OCI-M2 (cell line): Measurements from ENCODE around the gene RPL3.

Experiments
- DNase-seq: peaks from one replicate; lab custom pipeline; 2025; ENCODE audit not compliant: unreplicated experiment; lab: John Stamatoyannopoulos, UW

The RPL3 gene

GRCh38 chr22:39317775-39318506 is 1.5 kb downstream of the RPL3 start:
- no peak for DNase-seq

GRCh38 chr22:39317084-39317774 is 2.2 kb downstream of the RPL3 start:
- DNase-seq = no peak

DNA sequence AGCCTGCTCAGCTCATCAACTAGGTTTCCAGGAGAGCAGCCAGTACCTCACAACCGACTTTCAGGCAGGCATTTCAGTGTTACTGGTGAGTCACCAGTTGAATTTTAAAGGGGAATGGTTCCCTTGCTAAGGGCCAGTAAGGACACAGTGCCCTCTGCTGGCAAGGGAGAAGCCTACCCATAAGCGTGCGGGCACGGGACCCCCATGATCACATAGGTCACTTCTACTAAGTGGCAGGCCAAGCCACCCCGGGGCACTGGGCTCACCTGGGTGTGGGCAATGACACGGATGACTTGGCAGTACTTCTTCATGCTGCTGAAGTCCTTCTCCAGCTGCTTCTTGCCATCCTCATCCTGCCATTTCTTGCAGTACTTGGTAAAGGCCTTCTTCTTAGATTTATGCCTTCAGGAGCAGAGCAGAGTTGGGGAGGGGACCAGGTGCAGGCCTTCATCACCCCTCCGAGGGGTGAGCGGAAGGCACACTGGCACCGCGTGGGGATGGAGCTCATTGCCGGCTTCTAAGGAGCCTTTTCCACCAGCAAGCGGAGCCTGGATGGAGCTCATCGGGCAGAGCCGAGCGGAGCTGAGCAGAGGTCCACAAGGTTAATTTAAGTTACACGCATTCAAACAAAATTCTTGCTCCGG is 2.9 kb downstream of the RPL3 start:
- no peak for DNase-seq

- DNase-seq = no peak
These were observed 4.0 kb downstream of the RPL3 start for GRCh38 chr22:39315389-39315788.

DNA sequence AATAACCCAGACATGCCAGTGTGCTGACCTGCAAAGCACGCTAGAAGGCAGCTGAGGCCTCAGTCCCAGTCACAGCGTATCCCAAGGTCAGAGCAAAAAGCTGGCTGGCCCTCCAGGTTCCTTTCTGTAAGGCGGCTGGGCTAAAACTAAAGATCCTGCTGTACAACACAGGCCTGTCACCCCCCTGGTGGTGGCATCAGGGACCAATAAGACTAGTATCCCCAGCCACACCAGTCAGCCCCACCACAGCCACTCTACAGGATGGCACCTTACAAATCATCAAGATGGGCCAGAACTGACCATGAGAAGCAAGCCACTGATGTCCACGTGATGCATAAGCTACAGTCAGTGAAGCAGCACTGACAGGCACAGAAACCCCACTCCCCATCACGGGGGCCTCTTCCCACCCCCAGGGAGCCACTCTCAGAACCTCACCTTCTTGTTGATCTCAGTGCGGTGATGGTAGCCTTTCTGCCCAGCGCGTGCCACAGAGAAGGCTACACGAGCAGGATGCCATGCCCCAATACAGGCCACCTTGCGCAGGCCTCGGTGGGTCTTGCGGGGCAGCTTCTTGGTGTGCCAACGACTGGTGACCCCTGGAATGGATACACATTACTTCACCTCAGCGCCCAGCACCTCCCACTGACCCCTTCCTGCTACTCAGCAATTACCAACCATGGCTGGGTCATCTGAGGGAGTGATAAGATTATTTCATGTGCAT is 5.0 kb downstream of the RPL3 start:
- DNase-seq = no peak

DNA sequence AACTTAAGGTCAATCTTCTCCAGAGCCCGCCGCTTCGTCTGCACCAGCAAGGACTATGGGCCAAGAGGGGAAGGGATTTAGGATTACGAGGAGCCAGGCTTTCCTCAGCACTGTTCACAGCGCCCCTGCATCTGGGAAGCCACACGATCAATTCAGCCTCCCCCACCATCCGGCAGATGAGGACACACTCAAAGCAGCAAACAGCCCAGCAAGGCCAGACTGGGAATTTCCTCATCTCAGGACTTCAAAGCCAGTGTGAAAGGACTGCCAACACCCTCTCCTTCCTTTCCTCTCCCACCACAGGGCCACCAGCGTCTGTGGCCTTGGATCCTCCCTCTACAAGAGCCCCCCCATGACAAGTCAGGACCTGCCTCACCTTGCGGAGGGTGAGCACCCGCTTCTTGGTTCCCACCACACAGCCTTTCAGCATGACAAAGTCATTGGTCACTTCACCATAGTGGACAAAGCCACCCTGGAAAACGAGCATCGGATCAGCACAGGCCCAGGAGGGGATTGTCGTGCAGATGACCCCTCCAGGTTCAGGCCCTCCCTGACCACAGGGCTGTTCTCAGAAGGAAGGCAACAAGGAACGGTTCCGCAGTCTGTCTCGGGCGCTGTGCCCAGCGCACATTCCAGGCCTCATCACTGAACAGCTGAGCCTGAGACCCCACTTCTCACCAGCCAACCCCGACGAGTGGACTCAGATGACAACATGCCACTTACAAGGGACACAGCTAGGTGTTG is 6.0 kb downstream of the RPL3 start:
- no peak for DNase-seq

DNA sequence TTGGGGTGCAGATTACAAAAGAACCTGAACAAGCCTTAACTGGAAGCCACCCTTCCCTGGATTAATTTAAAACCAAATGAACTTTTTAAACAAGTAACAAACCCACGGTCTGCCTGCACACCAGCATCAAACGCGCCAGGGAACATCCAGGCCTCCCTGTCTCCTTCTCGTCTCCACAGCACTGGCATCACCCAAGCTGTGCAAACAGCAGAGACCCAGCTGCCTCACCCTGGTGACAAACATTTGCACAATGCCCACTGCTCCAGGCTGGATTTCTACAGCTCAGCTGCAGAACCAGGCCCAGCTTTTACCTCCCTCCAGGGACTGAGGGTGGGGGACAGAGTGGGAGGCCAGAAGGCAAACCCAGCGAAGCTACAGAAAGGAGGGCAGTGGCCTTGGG is 7.0 kb downstream of the RPL3 start:
- no peak for DNase-seq

DNA sequence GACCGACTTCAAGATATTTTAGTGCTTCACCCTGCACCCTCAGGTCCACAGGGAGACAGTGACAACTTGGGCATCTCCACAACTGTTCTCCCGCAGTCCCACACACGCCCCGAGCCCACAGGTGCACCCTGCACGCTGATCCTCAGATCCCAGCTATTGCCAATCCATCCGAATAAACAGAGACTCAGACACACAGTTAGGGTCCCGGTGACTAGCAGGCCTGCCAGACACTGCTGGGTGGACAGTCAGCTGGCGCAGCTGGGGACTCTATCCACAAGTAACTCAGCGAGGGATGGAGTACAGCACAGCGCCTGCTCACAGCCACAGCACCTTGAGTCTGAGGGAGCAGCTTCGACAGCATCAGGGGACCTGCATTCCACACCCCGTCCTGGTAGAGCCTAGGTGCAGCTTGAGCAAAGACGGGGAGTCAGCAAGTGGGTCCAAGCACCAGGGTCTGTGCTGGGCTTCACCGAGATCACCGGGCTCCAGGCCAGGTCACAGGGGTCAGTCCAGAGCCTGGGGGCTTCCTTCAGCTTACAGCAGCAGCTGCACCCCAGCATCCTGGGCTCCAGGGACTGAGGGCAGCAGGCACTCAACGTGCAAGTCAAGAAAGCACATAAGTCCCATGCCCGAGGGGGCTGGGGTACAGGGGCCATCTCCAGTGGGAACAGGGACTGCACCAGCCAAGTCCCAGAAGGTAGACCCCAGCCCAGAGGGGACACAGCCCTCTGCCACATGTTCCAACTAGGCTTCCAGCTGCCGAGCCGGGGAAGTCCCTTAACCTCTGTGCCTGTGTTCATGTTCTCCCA is 7.6 kb downstream of the RPL3 start:
- no peak for DNase-seq

- DNase-seq = no peak
These were observed 9.3 kb downstream of the RPL3 start for GRCh38 chr22:39309881-39310714.

DNA sequence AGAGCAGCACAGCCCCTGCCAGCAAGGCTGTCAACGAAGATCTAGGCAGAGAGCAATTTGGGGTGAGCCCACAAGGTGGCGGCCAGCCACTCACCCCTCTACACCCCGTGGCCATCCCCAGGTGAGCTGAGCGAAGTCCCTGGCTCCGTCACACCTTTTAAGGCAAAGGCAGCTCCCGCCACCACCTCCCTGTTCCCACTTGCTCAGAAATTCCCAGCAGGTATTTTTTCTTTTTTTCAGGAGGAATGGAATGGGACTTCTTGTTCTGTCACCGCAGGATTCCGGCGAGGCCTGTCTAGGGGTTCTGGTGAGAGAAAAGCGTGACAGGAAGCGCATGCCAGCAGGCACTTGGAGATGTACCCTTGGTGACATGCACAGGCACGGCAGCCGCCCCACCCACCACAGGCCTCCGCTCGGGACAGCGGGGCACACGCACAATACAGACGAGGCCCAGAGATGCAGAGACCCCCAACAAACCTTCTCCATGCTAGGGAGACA is 10.0 kb downstream of the RPL3 start:
- DNase-seq = no peak

DNA sequence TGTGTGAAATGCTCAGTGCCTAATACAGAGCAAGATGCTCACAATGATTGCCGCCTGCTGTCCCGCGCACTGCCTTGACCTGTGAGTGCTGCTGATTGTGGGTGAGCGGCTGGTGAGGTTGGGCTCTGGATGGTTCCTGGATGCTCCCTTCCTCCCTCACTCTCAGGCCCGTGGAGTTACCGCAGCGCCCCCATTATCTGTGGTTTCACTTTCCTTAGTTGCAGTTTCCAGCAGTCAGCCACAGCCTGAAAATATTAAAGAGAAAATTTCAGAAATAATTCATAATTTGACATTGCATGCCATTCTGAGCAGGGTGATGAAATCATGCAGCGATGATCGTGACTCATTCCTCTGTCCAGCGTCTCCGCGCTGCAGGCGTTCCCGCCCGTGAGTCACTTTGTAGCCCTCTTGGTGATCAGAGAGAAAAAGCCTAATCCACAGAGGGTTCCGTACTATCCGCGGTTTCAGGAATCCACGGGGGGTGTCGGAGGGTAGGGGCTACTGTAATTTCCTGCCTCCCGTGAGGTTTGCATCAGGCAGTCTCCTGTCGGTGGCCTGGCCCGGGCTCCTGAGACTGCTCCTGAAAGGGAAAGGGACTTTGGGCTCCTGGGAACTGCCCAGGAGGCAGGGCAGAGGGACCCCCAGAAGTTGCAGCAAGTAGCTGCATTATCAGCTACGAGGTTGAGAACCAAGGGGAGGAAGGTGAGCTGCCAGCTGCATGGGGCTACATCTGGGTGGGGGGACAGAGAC is 10.6 kb downstream of the RPL3 start:
- DNase-seq = no peak

- no peak for DNase-seq
These were observed 12.7 kb downstream of the RPL3 start for GRCh38 chr22:39306456-39307361.

GRCh38 chr22:39303892-39304671 is 15.3 kb downstream of the RPL3 start:
- DNase-seq = no peak

GRCh38 chr22:39303358-39303757 is 16.1 kb downstream of the RPL3 start:
- no peak for DNase-seq

DNA sequence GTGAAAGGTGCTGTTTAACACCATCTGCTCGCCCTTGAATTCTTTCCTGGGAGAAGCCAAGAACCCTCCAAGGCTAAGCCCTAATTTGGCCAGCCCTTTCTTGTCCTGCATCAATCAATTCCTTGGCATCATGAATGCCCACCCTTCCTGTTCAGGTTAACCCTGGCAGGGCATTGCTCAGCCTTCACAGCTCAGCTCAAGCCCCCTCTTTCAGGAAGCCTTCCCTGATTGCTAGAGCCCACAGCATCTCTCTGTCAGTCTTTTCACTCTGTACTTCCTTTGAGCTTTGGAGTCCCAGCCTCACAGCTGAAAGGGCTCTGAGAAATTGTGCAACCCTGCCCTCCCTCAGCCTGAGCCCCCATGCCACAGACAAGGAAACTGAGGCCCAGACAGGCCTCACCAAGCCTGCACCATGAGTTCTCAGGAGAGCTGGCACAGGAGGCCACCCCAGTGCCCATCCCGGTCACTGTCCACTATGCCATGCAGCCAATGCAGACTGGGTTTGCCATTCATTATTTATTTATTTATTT is 16.9 kb downstream of the RPL3 start:
- no peak for DNase-seq

GRCh38 chr22:39301926-39302325 is 17.5 kb downstream of the RPL3 start:
- no peak for DNase-seq
